Stimulated activated CD8-positive, alpha-beta memory T cell treated with anti-CD3 and anti-CD28 coated beads, Interleukin-15, amount 100 ng/mL, for 4 hours (primary cell): ENCODE results near the gene COL4A2.
"Not testable (repeated sequence)": the region's sequence is repeated elsewhere in the genome, so short reads cannot be mapped to it uniquely, and the experiment has no call there.

Source experiments
- DNase-seq, 2 donors: peaks; one replicate each; pipeline ENCODE4 v3.0.0-alpha.2; 2020; ENCODE audit warnings: low read depth in 2 of 2

The COL4A2 gene

DNA sequence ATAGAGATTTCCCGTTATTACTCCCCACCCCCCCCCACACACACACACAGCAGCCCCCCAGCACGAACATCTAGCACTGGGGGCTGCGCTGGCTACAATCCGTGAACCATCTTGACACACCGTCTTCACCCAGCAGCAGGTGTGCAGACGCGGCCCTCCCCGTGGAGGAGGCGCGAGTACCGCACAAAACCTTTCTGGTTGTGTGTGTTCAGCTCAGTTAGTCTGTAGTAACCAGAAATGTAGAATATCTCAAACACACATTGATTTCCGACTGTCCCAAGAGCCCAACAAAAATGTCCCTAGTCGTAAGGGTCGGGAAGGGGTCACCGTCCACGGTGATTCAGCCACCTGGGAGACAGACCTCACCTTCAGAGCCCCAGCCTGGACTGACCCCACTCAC, 131.7 kb downstream of the COL4A2 start:
- no peak for DNase-seq

DNA sequence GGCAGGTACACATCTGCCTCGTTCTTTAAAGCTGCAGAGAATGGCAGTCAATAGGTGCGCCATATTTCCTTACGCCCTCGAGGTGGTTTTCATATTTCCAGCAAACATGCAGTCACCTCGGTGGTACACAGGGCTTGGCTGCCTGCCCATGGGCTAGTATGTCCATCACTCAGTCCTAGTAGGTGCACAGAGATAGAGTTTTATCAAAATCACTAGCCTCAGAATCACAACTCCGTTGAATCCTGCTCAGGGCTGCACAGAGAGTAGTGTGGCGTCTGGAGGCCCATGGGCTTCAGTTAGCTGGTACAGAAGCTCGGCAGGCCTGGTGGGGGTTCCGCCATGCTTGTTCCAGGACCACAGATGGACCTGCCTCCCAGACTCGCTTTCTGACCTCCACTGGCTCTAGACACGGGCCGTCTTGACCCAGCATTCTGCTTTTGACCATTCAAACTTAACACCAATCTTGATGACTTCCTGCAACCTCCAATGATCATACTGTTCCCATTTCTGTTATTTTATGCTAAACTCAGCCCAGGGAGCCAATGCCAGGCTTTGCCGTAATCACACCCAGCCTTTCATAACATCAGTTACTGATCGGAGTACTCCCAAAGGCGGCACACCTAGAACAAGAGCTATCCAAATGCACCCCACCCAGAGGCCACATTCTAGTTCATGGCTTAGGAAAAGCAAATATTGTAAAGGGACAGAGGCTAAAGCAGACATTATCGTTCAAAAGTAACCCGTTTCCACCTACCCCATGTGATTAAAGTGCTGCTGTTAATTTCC, 134.1 kb downstream of the COL4A2 start:
- no peak for DNase-seq

DNA sequence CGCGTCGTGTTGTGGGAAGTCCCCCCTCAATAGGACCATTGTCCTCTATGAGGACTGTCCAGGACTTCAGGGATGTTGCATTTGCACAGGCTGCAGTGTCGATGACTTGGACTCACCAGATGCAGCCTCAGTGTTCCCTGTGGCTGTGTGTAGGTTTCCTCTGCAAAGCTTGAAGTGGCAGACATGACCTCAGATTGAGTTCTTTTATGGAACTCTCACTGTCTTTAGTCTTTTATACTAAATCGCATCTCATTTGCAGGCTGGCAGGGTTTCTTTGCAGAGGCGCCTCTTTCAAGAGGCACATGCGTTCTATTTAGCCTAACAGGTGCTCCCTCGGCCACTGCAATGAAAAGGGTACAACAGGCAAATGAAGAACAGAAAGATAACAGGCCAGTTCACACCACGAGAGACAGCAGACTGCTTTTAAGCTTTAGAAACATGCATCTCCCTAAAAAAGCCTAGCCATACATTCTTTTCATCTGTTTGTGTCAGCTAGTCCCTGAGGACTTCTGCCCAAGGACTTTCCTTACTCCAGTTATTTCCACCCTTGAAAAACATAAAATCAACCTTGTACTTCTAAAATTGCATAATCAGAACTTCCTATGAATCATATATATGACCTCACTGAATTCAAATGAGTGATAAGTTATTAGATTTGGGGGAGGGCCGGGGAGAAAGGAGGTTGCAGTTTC, 136.0 kb downstream of the COL4A2 start:
- no peak for DNase-seq

DNA sequence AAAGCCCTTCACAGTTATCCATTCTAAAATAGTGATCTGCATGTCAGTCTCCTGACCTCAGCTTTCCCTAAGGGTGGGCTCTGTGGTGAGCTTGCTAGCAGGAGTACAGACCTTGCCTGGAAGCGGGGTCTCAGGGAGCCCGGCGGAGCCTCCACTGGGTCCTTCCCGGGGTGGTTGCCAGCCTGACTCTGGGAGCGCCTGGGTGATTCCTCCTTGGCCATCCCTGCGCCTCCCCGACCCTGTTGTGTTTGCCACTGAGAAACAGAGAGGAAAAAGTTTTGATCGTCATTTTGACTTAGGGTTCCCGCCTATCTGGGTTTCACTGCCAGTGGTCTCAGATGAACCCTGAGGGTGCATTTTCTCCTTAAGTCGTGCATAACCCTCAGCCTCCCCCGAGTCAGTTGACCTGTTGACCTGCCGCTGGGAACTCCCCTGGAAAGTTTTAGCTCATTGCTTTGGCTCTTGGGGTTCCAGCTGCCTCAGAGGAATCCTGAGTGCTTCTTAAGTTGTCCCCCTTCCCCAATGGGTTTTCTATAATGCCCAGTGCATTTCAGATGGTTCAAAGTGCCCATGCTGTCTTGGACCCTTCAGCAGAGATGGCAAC, 136.6 kb downstream of the COL4A2 start:
- DNase-seq, result no peak

DNA sequence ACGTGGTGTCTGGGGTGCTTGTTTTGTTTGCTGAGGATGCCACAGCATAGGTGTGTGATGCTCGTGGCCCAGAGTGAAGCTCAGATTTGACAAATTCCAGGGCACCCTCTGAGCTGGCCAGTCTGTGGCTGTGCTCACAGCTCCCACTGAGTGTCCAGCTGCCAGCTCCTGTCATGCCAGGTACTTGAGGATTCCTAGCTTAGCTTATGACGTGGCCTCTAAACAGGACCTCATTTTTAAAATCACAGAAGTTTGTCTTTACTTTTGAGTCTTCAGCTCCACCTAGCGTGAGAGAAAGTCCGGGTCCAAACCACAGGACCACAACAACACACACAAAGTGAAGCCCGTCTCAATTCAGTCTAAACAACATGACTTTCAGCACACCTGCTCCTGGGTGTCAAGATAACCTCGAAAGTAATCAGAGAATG, 137.2 kb downstream of the COL4A2 start:
- no peak for DNase-seq

DNA sequence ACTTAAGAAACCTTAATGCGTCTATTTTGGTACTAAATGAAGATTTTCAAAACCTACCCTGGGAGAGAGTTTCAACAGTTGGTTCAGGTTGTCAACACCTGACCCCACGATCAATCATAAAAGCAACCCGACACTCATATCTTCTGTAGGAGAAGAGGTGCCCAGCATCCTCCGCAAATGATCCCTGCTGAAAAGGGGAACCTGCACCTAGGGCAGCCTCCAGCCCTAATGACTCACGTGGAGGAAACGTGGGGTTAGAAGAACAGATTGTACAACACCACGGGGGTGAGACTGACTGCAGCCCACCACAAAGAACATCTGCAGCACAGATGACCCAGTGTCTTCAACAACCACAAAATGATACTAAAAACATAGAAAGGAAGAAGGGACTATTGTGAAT, 138.1 kb downstream of the COL4A2 start:
- DNase-seq, result no peak

DNA sequence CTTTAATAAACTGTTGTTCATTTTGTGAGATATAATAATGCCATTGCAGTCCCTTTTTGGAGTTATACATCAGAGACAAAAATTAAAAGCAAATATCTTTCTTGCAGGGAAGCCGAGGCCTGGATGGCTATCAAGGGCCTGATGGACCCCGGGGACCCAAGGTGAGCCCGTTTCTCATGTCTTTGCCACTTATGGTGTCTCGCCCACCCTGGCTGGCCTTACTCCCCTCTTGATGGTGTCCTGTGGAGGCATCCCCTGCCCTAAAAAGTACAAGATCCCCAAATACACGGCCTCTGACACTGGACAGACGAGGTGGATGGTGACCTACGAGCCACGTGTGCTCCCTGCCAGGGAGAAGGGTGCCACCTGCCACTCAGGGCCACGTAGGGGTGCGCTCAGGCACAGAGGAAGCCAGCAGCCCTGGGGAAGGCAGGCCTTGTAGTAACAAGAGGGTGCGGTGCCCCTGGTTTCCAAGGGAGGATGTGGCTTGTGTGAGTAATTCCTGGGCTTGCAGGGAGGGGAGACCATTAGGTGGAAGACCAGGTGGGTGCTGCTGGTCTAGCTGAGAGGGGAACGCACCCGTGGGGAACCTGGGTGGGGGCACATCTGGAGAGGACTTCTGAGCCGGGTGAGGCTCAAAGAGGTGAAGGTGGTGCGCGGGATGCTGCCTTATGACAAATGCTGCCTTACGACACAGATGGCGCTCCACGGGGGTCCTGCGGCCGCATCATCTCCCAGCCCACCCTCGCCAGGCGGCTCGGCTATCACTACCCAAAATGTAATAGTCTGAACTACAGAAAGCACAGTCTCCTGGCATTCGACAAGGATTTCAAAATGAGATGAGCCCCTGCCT, 138.9 kb downstream of the COL4A2 start:
- no peak for DNase-seq

DNA sequence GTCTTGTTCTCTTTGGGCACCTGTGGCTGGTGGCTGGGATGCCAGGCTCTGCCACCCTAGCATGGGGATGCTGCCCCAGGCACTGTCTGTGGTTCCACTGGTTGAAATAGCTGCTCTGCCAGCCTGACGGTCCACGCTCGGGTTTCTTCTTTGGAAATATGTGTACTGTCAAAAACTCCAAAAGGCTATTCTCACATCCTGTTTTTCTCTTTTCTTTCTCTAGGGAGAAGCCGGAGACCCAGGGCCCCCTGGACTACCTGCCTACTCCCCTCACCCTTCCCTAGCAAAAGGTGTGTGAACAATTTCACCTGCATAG, 139.4 kb downstream of the COL4A2 start:
- no peak for DNase-seq

DNA sequence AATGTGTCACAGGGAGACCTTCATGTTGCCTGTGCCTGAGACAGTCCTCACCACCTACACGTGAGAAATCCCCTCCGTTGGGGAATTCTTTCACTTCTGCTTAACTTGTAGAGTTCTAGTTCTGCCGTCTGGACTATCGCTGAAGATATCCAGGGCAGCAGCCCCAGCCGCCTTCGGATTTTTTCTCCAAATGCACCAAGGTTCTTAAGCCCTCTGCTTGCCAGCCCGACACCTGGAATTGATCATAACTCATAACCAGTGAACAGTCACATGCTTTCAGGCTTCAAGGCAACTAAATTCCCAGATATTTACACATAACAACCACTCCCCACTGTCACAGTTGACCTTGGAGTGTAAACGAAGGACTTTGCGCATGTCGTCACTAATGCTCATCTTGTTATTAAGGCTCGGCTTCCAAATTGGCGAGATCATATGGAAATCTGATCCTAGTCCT, 140.0 kb downstream of the COL4A2 start:
- DNase-seq, result no peak

DNA sequence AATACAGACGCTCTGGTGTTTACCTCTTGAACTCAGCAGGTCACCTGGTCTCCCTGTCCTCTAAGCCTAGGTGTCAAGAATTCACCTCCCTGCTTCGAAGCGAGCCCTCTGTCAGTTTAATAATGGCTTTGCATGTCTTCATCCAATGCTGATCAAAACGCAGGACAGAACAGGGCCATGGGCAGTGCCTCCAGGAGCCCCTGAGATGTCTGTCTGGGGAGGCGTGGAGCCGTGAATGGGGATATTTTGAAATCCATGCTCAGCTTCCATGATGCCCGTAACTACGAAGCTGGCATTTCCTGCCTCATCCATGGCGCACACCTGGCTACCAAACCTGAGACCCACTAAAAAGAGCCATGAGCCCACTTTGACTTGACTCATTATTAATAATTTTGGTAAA, 140.7 kb downstream of the COL4A2 start:
- no peak for DNase-seq

DNA sequence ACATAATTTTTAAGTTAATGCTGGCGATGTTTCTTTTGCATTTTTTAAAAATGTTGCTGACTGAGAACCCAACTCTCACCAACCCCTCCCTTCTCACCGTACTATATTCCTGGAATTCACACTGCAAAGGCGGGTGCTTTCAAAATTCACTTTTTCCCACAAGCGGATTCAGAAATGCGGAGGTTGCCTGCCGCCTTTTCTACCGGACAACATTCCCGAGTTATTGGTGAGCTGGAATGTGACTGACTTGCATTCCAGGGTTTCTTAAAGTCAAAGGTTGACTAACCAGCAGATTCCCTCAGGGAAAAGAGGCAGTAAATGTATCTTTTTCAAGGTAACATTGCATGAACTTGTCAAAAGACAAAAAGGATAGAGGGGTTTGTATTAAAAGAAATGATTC, 141.1 kb downstream of the COL4A2 start:
- no peak for DNase-seq

DNA sequence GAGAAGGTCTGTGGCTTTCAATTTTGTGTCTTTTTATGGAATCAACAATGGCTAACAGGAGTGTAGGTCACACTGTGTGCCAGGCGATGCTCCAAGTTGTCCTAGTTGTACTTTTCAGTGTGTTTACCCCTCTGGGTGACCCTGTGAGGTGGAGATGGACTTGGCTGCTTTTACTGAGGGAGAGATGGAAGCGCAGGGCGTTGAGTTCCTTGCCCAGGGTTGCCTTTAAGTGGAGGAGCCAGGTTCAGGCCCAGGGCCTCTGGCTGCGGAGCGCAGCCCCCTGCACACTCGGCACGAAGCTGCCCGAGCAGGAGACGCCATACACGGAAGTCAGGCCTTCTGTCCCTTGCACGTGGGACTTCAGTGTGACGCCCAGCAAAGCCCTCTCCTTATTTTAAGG, 141.6 kb downstream of the COL4A2 start:
- no peak for DNase-seq

DNA sequence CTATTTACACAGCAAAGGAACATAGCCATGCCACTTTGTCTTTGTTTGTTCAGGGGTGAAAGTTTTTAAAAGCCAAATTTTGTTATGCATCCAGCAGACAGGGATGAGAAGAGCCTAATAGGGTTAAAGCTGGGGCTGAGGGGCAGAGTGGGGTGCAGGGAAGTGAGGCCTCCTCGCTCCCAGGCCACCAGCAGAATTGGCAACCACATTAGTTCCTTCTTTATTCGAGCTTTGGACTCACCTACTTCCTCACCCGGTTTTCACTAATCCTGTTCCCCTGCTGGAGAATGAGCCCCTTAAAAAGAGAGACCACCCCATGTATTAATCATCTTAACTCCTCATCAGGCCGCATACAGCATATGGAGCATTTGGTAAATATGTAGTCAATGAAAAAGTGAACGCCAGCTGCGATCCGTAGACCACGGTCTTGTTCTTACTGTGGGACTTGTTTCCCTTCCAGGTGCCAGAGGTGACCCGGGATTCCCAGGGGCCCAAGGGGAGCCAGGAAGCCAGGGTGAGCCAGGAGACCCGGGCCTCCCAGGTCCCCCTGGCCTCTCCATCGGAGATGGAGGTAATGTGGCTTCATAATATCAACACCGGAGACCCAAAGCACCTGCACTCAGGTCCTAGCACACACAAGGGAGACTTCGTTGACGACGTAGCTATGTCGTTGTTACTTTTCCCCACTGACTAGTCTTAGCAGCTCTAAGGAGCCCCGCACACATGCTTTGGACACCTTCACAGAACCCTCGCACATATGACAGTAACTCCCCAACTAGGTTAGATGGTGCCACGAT, 142.3 kb downstream of the COL4A2 start:
- no peak for DNase-seq

DNA sequence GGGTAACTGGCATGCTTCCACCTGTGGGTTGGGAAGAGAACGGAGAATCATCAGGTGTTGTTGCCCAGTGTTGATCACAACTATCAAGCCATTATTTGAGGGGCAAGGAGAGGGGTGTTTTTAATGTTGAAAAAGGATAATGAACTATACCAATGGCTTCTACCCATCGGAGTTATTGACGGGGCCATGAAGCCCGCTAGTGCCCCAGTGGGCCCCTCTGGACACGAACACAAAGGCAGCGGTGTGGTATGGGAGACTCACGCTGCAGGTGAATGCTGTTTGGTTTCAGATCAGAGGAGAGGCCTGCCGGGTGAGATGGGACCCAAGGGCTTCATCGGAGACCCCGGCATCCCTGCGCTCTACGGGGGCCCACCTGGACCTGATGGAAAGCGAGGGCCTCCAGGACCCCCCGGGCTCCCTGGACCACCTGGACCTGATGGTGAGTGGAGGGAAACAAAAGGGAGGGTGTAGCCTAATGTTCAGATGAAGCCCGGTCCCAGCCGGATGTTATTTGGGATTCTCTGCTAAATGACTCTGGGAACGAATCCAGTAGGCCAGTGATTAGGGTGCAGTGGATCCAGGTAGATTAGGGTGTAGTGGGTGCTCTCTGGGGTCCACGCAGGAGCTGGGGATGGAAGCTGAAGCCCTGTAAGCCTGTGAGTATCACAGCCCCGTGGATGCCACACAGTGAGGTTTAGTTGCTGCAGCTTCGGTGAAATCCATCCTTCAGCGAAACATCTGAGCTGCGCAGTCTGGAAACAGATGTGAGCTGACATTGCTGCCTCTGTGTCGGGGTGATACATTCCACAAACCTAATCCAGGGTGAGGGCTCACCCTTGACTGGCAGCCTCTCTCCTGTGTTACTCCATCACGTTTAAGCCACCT, 143.2 kb downstream of the COL4A2 start:
- DNase-seq, result no peak

DNA sequence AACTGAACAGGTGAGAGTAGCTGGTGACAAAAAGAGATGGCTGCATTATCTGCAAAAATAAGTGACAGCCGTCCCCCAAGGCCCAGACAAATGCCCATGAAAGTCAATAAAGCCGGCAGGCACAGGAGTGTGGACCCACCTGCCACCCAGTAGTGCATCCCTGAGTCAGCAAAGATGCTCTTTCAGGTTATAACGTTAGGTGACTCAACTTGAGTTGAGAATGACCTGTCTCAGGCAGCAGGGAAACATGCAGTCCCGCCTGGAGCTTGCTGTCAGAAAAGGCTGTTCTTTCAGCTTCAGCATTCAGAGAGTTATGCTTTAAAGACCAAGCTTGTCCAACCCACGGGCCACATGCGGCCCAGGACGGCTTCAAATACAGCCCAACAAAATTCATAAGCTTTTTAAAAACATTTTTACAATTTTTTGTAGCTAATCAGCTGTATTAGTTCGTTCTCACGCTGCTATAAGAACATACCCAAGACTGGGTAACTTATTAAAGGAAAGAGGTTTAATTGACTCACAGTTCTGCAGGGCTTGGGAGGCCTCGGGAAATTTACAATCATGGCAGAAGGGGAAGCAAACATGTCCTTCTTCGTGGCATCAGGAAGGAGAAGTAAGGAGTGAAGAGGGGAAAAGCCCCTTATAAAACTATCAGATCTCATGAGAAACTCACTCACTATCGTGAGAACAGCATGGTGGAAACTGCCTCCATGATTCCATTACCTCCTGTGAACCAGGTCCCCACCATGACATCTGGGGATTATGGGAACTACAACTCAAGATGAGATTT, 144.1 kb downstream of the COL4A2 start:
- DNase-seq, result no peak

DNA sequence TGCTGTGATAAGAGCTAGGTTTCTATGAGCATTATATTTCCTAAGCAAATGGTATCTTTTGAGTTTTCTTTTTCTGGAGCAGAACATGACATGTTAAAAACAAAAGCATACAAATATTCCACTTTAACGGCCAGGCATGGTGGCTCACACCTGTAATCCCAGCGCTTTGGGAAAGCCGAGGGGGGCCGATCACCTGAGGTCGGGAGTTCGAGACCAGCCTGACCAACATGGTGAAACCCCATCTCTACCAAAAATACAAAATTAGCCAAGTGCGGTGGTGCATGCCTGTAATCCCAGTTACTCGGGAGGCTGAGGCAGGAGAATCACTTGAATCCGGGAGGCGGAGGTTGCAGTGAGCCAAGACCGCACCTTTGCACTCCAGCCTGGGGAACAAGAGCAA, 146.0 kb downstream of the COL4A2 start:
- not testable (repeated sequence) for DNase-seq

DNA sequence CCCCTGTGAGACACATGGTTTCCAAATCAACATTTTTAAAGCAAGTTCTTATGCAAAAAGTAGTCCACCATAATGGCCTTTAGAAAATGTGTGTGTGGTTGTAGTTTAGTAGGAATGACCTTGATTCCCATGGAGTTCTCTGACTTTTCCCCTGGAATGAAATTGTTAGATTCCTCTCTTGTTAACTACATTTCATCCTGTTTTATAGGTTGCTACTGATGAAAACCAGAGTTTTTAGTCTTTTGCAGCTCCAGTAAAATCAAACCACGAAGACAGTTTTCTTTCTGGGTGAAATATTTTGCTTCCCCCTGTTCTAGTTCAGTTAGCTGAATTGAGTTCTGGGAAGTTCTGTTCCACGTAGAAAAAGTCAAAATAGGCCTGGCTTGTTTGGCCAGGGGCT, 146.7 kb downstream of the COL4A2 start:
- no peak for DNase-seq

DNA sequence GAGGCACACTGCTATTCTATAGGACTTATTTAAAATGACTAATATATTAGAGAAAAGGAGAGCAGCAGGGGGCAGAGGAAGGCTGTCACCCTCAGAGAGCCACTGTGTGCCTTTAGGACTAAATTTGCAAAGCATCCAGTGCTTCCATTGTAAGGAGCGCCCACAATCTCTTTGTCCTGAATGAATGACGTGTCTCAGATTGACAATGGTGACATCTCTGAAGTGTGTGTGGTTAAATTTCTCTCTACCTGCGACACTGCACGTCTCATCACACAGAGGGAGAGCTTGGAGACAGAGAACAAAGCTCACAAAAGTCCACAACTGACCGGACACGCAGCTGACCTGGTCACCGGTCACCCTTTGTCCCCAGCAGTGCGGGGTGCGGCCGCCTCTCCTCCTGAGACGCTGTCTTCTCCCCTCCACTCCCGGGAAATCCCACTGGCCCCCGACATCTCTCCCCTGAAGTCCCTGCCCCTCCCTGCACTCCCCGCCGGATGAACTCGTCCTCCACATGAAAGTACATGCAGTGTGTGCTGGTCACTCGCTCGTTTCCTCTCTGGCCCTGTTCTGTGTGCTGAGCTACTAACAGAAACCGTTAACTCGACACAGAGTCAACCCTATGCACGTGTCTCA, 147.3 kb downstream of the COL4A2 start:
- no peak for DNase-seq

DNA sequence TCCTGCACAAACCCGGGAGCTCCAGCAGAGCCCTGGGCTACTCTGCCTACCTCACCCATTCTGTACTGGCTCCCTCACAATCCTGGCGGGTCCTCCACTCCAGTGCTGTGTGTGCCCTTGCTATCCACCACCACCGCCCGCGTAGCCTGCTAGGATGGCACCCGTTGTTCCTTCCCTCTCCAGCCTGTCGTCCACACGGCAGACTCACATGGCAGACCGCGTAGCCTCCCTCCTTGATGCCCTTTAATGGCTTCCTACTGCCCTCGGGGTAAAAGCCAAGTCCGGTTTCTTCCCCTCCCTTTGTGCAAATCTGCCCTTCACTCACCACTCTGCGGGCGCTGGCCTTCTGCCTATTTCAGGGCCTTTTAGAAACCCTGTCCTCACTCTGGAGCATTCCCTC, 147.9 kb downstream of the COL4A2 start:
- no peak for DNase-seq
